ENCODE measurements around the gene ARHGDIG. TPM values are rescaled to one million over a fixed set of nuclear protein-coding genes. Genes with fewer than 3 reads are reported as not detected.

Gene ARHGDIG
- total RNA-seq, 4 donors from 2014 or later: not detected

- Histone ChIP-seq H3K4me3 (no peak overlapping the region), H3K4me1 (peaks cover 12 to 39% (median 18%) of the 10 kb centered on the region in 3 donors), H3K27ac (no peak overlapping the region), H3K36me3 (peaks cover 0 to 35% (median 4%) of the 10 kb centered on the region in 3 donors), H3K9me3 (no peaks in the 10 kb centered on the region), H3K27me3 (no peaks in the 10 kb centered on the region)
- 86 to 88% methylated on average over 5 to 7 of the region's 13 CpGs for WGBS, 2 donors
- intact Hi-C loops (cut with DNase I): no loop called here
- no peak for DNase-seq
- TF ChIP-seq, protein P1, sequence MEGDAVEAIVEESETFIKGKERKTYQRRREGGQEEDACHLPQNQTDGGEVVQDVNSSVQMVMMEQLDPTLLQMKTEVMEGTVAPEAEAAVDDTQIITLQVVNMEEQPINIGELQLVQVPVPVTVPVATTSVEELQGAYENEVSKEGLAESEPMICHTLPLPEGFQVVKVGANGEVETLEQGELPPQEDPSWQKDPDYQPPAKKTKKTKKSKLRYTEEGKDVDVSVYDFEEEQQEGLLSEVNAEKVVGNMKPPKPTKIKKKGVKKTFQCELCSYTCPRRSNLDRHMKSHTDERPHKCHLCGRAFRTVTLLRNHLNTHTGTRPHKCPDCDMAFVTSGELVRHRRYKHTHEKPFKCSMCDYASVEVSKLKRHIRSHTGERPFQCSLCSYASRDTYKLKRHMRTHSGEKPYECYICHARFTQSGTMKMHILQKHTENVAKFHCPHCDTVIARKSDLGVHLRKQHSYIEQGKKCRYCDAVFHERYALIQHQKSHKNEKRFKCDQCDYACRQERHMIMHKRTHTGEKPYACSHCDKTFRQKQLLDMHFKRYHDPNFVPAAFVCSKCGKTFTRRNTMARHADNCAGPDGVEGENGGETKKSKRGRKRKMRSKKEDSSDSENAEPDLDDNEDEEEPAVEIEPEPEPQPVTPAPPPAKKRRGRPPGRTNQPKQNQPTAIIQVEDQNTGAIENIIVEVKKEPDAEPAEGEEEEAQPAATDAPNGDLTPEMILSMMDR (IDR thresholded peaks at IDR 0.05): no peak
- no peak for TF ChIP-seq POLR2A (IDR thresholded peaks at IDR 0.05)
These were observed 42.2 kb downstream of the ARHGDIG start for GRCh38 chr16:322476-323143.

GRCh38 chr16:324201-324450, 43.7 kb downstream of the ARHGDIG start:
- WGBS, 2 donors: 77 to 90% methylated on average over 6 to 8 of the region's 17 CpGs
- no peak overlapping the region for H3K4me3 ChIP-seq
- peaks cover 17 to 52% (median 24%) of the 10 kb centered on the region in 3 donors for H3K4me1 ChIP-seq
- intact Hi-C loops (cut with DNase I): no loop called here
- no peaks in the 10 kb centered on the region for H3K27me3 ChIP-seq
- DNase-seq: no peak
- H3K9me3 ChIP-seq: no peaks in the 10 kb centered on the region
- TF ChIP-seq, protein P1 (IDR thresholded peaks at IDR 0.05): no peak
- TF ChIP-seq POLR2A (IDR thresholded peaks at IDR 0.05): no peak
- H3K36me3 ChIP-seq: peaks cover 0 to 20% (median 0%) of the 10 kb centered on the region in 3 donors
- no peak overlapping the region for H3K27ac ChIP-seq

- TF ChIP-seq, protein P1 (IDR thresholded peaks at IDR 0.05): no peak
- TF ChIP-seq POLR2A (IDR thresholded peaks at IDR 0.05): no peak
- 43 to 58% methylated on average over 11 to 12 of the region's 55 CpGs for WGBS, 2 donors
- H3K4me1 ChIP-seq: peaks cover 17 to 52% (median 24%) of the 10 kb centered on the region in 3 donors
- intact Hi-C loops (cut with DNase I): no loop called here
- H3K4me3 ChIP-seq: peak overlapping the region in 3 of 4 donors; percentile 6 to 49 (median 10)
- peak overlapping the region in 2 of 4 donors; percentile 19 to 63 for H3K27ac ChIP-seq
- DNase-seq: no peak
- H3K9me3 ChIP-seq: no peaks in the 10 kb centered on the region
- peaks cover 0 to 16% (median 0%) of the 10 kb centered on the region in 3 donors for H3K36me3 ChIP-seq
- no peaks in the 10 kb centered on the region for H3K27me3 ChIP-seq
These were observed 44.3 kb downstream of the ARHGDIG start for GRCh38 chr16:324451-325334.

DNA sequence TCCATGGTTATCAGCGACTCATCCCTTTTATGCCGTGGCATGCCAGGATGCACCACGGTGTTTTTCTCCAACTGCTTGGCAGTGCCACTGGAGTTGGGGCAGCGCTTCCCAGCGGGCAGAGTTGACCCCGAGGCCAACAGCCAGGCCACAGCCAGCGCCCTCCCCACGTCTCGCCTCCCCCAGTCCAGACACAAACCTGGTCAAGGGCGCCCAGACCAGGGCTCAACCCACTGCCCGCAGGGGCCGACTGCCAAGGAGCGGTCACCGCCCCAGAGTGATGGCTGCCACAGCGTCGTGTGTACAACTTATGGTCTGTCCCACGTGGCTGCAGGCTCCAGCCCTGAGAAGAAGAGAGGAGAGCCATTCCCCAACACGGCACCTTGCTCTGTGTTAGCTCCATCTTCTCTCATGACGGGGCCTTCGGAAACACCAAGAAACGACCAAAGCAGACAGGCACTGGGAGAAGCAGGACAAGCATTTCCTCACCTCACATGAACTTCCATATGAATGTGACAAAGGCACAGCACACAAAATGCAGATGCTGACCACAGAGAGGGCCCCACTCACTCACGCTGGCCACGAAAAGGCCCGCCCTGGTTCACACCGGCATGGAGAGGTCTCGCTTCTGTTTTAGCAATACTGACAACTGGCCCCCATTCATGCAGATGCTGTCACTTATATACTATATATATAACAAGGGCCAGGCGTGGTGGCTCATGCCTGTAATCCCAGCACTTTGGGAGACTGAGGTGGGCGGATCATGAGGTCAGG, 45.2 kb downstream of the ARHGDIG start:
- Histone ChIP-seq H3K27me3 (no peaks in the 10 kb centered on the region), H3K27ac (peak overlapping the region in 2 of 4 donors; percentile 19 to 63), H3K4me3 (peak overlapping the region in 2 of 4 donors; percentile 6 to 49), H3K9me3 (no peaks in the 10 kb centered on the region), H3K36me3 (peaks cover 0 to 21% (median 0%) of the 10 kb centered on the region in 3 donors), H3K4me1 (peaks cover 17 to 53% (median 24%) of the 10 kb centered on the region in 3 donors)
- TF ChIP-seq, protein P1 (IDR thresholded peaks at IDR 0.05): no peak
- no peak for TF ChIP-seq POLR2A (IDR thresholded peaks at IDR 0.05)
- intact Hi-C loops (cut with DNase I): no loop called here
- no peak for DNase-seq
- WGBS, 2 donors: 72 to 85% methylated on average over 9 to 17 of the region's 28 CpGs

Measured in esophagus squamous epithelium (tissue), 5 donors.